Caco-2 (cell line): ENCODE results near the gene ANTXR2. TPM values are rescaled to one million over a fixed set of nuclear protein-coding genes. Genes with fewer than 3 reads are reported as not detected.

Source experiments
- BruUV-seq: library from RNA; stranded (reverse); fragments of 400-500 nt; replicated peaks from 2 replicates; lab custom pipeline; 2021; lab: Mats Ljungman, UMichigan
- CTCF ChIA-PET: fragments of 300-600 bp; sonication (Branson Sonifier 250); formaldehyde crosslinking; loops from one replicate; lab custom pipeline; 2022; ENCODE audit warnings: antibody characterized with exemption; lab: Charles Lee
- POLR2A ChIA-PET: fragments of 300-600 bp; sonication (Branson Sonifier 250); formaldehyde crosslinking; loops from one replicate; lab custom pipeline; 2022; ENCODE audit warnings: antibody characterized with exemption; lab: Charles Lee
- DNase-seq, 2 experiments: peaks; one replicate each; pipeline versions ENCODE4 v3.0.0 to v3.0.0-alpha.2; 2020 to 2022
- H3K27me3 ChIP-seq: replicated peaks from 2 replicates; pipeline ENCODE4 v1.6.0; 2011; ENCODE audit warnings: low read length; ENCODE audit not compliant: control insufficient read depth, insufficient read depth
- H3K36me3 ChIP-seq: 2 replicates; pipeline ENCODE4 v1.5.1; 2011; ENCODE audit warnings: low read length; ENCODE audit not compliant: control insufficient read depth, insufficient read depth
- H3K4me1 ChIP-seq: fragments of 250-450 bp; sonication (Bioruptor Pico); 2 replicates; pipeline ENCODE4 v1.5.1; 2020; ENCODE audit warnings: mild to moderate bottlenecking
- H3K4me3 ChIP-seq: 2 replicates; pipeline ENCODE4 v1.5.1; 2011; ENCODE audit warnings: low read depth, mild to moderate bottlenecking, control low read depth, low read length
- H3K9me3 ChIP-seq: fragments of 250-450 bp; sonication (Bioruptor Pico); 2 replicates; pipeline ENCODE4 v1.5.1; 2020; ENCODE audit warnings: mild to moderate bottlenecking, moderate library complexity
- H3K27ac Mint-ChIP-seq: one replicate; pipeline ENCODE4 v1.8.0; 2022; ENCODE audit warnings: mixed read lengths; ENCODE audit not compliant: unreplicated experiment
- H3K27me3 Mint-ChIP-seq: one replicate; pipeline ENCODE4 v1.8.0; 2022; ENCODE audit warnings: mixed read lengths; ENCODE audit not compliant: insufficient read depth, unreplicated experiment
- H3K36me3 Mint-ChIP-seq: one replicate; pipeline ENCODE4 v1.8.0; 2022; ENCODE audit warnings: mild to moderate bottlenecking, mixed read lengths; ENCODE audit not compliant: insufficient read depth, unreplicated experiment
- H3K4me1 Mint-ChIP-seq: one replicate; pipeline ENCODE4 v1.8.0; 2022; ENCODE audit warnings: low read depth, mixed read lengths; ENCODE audit not compliant: unreplicated experiment
- H3K4me3 Mint-ChIP-seq: one replicate; pipeline ENCODE4 v1.8.0; 2022; ENCODE audit warnings: mild to moderate bottlenecking, moderate library complexity, mixed read lengths; ENCODE audit not compliant: unreplicated experiment
- H3K9me3 Mint-ChIP-seq: one replicate; pipeline ENCODE4 v1.8.0; 2022; ENCODE audit warnings: mixed read lengths; ENCODE audit not compliant: unreplicated experiment
- intact Hi-C: fragments of 100-400 bp; cut with micrococcal nuclease; formaldehyde crosslinking; loops from one replicate; pipeline ENCODE4 v1.10.0; 2022; ENCODE audit not compliant: unreplicated experiment
- total RNA-seq: library from RNA; stranded (reverse); gene quantifications from 2 replicates; pipeline ENCODE4 v1.2.3, GENCODE V29; 2022
- TF ChIP-seq, protein P1 (sequence below), 2 experiments: fragments of 200-600 bp in 1 of 2; IDR thresholded peaks; 1 replicate in 1 of 2; 2 replicates in 1 of 2; pipeline versions ENCODE4 v1.5.1 to v1.8.0; 2011 to 2022; ENCODE audit warnings: antibody characterized with exemption in 1 of 2, control low read depth in 1 of 2, inconsistent platforms in 1 of 2, low read depth in 1 of 2, low read length in 1 of 2, mild to moderate bottlenecking in 1 of 2, moderate library complexity in 1 of 2; ENCODE audit not compliant: insufficient read depth in 1 of 2, severe bottlenecking in 1 of 2, unreplicated experiment in 1 of 2

Gene ANTXR2
- total RNA-seq, 1 experiment from 2014 or later, result 1.4 TPM

- no peaks in the 10 kb centered on the region for H3K27me3 Mint-ChIP-seq
- ChIA-PET POLR2A (no interaction called here), CTCF (no interaction called here)
- Histone ChIP-seq H3K36me3 (no peaks in the 10 kb centered on the region), H3K9me3 (no peaks in the 10 kb centered on the region), H3K4me3 (no peak overlapping the region), H3K4me1 (no peaks in the 10 kb centered on the region), H3K27me3 (no peaks in the 10 kb centered on the region)
- TF ChIP-seq, protein P1, sequence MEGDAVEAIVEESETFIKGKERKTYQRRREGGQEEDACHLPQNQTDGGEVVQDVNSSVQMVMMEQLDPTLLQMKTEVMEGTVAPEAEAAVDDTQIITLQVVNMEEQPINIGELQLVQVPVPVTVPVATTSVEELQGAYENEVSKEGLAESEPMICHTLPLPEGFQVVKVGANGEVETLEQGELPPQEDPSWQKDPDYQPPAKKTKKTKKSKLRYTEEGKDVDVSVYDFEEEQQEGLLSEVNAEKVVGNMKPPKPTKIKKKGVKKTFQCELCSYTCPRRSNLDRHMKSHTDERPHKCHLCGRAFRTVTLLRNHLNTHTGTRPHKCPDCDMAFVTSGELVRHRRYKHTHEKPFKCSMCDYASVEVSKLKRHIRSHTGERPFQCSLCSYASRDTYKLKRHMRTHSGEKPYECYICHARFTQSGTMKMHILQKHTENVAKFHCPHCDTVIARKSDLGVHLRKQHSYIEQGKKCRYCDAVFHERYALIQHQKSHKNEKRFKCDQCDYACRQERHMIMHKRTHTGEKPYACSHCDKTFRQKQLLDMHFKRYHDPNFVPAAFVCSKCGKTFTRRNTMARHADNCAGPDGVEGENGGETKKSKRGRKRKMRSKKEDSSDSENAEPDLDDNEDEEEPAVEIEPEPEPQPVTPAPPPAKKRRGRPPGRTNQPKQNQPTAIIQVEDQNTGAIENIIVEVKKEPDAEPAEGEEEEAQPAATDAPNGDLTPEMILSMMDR (IDR thresholded peaks at IDR 0.05; ENCODE audit: insufficient read depth in 1 of 2, low read depth in 1 of 2, low read length in 1 of 2, severe bottlenecking in 1 of 2, unreplicated experiment in 1 of 2), result no peak
- intact Hi-C loops, result no loop called here
- H3K36me3 Mint-ChIP-seq, result no peaks in the 10 kb centered on the region
- no TSS peak for BruUV-seq
- no peak overlapping the region for H3K27ac Mint-ChIP-seq
- no peaks in the 10 kb centered on the region for H3K9me3 Mint-ChIP-seq
- DNase-seq, result no peak
- no peaks in the 10 kb centered on the region for H3K4me1 Mint-ChIP-seq
- H3K4me3 Mint-ChIP-seq, result no peak overlapping the region
These were observed 95.7 kb downstream of the ANTXR2 start for GRCh38 chr4:79977131-79977840.

DNA sequence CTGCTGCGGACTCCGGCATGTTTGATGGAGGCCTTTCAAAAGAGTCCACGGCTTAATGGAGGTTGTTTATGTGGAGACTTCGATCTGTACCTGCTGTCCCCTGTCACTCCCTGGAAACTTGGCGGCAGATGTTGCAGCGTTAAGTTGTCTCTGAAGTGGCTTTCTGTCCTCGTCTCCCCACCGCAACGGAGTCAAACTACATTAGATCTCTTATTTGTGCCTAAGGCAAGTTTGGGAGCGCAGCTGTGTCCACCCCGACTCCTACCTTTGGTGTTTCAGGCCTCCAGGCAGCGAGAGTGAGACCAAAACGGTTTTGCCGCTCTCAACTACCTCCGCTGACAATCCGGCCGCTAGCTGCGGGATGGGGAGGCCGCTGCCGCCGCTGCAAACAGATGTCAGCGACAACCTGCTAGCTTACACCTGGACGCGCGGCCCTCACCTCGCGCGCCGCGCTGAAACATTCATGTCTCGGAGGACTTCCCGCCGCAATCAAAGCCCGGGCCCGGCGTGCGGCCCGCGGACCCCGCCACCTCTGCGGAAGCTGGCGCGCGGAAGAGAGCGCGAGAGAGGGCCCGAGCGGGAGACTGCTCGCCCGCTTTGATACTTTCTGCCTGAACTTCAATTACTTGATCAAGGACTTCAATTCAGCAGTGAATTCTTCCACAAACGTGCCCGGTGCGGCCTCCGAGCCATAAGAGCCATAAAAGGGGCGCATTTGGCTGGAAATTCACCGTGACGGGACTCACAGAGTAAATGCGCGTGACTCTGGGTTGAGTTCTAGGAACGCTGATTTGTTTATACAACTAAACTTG is 108.4 kb downstream of the ANTXR2 start:
- CTCF ChIA-PET, result no interaction called here
- POLR2A ChIA-PET, result no interaction called here
- no TSS peak for BruUV-seq

DNA sequence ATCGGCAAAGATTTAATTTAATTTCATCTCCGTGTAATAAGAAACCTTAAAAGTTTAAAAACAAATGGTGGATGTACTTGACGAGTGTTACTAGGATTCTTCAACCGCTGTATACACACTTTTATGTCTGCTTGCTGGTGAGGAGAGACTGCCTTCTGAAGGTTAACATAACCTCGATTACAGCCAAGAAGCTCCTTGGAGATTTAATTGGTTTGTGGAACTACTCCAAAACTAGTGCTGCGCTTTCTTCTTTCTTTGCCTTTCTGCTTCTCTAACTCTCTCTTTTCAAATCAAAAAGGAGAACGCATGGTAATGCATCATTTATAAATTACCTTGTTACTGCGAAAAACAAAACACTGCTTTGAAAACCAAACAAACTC is 109.0 kb downstream of the ANTXR2 start:
- no TSS peak for BruUV-seq
- Mint-ChIP-seq H3K27me3 (no peaks in the 10 kb centered on the region), H3K4me3 (no peak overlapping the region), H3K27ac (no peak overlapping the region), H3K36me3 (no peaks in the 10 kb centered on the region), H3K4me1 (no peaks in the 10 kb centered on the region), H3K9me3 (no peaks in the 10 kb centered on the region)
- TF ChIP-seq, protein P1 (IDR thresholded peaks at IDR 0.05; ENCODE audit: insufficient read depth in 1 of 2, low read depth in 1 of 2, low read length in 1 of 2, severe bottlenecking in 1 of 2, unreplicated experiment in 1 of 2), result no peak
- CTCF ChIA-PET, result no interaction called here
- H3K36me3 ChIP-seq, result no peaks in the 10 kb centered on the region
- H3K27me3 ChIP-seq, result no peaks in the 10 kb centered on the region
- H3K9me3 ChIP-seq, result no peaks in the 10 kb centered on the region
- intact Hi-C loops, result no loop called here
- no peak overlapping the region for H3K4me3 ChIP-seq
- POLR2A ChIA-PET, result no interaction called here
- H3K4me1 ChIP-seq, result no peaks in the 10 kb centered on the region
- no peak for DNase-seq

More for the DNA sequence above, 108.4 kb downstream of the ANTXR2 start:
- Histone ChIP-seq H3K9me3 (no peaks in the 10 kb centered on the region), H3K4me3 (no peak overlapping the region), H3K4me1 (no peaks in the 10 kb centered on the region), H3K36me3 (no peaks in the 10 kb centered on the region), H3K27me3 (no peaks in the 10 kb centered on the region)
- Mint-ChIP-seq H3K27me3 (no peaks in the 10 kb centered on the region), H3K27ac (no peak overlapping the region), H3K4me1 (no peaks in the 10 kb centered on the region), H3K4me3 (peak overlapping the region; percentile 12), H3K36me3 (no peaks in the 10 kb centered on the region), H3K9me3 (no peaks in the 10 kb centered on the region)
- intact Hi-C loops, result no loop called here
- DNase-seq, result no peak
- TF ChIP-seq, protein P1 (IDR thresholded peaks at IDR 0.05; ENCODE audit: insufficient read depth in 1 of 2, low read depth in 1 of 2, low read length in 1 of 2, severe bottlenecking in 1 of 2, unreplicated experiment in 1 of 2), result no peak
